Dedifferentiated amniotic fluid mesenchymal stem cell (primary cell): ENCODE data around the gene ARRDC3.
"Not testable (repeated sequence)": the region's sequence is repeated elsewhere in the genome, so short reads cannot be mapped to it uniquely, and the experiment has no call there.

ENCODE experiments used
- DNase-seq: peaks from one replicate; pipeline ENCODE4 v3.0.0-alpha.2; 2016; ENCODE audit errors: extremely low spot score

Gene ARRDC3

DNA sequence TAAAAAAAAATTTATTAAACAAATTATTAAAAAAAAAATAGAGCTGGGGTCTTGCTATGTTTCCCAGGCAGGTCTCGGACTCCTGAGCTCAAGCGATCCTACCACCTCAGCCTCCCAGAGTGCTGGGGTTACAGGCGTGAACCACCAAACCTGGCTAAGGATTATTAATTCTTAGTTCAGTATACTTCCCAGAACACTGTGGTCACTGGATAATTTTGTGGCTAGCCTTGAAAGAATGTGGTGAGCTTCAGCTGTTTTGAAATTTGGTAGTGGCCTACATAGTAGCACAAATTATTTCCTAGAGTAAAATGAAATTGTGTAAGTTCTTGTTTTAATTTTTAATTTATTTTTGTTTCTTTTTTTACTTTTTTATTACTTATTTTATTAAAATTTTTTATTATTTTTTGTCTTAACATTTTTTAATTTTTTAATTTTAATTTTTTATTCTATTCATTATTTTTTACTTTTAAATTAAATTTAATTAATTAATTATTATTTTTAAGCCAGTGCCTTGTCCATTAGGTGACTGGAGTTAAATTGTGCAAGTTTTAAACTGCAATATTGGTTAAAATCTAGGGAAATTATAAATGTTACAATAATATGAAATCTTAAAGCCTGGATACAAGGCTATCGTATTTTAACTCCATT is 23.0 kb downstream of the ARRDC3 start:
- no peak for DNase-seq

GRCh38 chr5:91357806-91358205 is 25.3 kb downstream of the ARRDC3 start:
- no peak for DNase-seq

DNA sequence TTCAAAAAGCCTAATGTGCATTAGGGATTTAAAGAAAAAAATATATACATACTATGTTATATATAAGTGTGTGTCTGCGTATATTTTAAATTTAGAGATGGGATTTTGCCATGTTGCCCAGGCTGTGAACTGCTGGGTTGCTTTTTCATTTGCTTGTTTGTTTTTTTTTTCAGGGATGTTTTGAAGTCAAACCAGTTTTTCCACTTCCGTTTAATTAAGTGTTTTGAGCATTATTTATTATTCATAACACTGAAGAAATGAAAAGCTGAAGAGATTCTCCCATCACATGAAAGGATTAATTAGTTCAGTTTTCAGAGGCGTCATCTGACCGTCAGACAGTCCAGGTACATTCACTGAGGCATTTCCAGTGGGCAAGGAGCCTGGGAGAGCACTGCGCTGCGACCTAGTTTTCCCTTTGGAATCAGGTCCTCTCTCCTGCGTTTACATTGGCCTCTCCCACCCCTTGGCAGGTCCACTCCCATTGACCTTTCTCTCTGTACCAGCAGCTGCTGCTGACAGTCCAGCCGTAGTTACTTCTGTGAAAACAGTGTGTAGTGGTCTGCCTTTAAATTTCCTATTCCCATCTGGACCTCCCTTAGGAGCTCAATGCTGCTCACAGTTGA is 26.0 kb downstream of the ARRDC3 start:
- DNase-seq: no peak

GRCh38 chr5:91354867-91355266 is 28.2 kb downstream of the ARRDC3 start:
- DNase-seq: not testable (repeated sequence)

DNA sequence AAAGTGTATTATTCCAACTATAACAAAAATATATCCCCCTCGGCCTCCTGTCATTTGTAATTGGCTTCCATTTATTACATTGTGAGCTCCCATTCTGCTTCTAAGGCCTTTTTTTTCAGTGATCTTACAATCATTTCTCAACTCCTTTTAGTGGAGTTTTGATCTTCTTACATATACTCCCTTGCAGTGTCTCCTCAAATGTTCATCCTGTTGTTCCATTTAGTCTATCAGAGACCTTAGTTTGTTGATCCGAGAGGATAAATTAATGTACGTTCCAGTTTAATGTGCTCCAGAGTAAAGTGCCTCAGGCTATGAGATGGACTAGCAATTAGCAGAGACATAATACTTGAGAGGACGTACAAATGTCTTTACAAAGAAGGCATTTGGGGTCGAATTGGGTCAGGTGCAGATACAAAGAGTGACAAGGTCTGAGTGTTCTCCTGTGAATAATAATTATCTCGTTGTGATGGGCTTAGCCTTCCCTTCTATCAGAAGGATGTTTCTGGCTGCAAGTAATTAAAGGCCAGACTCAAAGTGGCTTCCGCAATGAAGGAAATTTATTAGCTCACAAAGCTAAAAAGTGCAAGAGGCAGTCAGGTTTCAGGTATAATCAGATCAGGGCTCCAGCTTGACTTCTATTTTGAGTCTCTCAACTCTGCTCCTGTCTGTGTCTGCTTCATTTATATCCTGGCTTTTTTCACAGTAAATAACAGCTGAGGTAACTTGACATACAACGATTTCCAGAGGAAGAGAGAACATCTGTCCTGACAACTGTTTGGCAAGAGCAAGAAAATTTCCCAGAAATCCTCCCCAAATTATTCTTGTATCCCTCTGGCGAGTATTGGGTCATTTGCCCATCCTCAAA is 30.1 kb downstream of the ARRDC3 start:
- DNase-seq: no peak

DNA sequence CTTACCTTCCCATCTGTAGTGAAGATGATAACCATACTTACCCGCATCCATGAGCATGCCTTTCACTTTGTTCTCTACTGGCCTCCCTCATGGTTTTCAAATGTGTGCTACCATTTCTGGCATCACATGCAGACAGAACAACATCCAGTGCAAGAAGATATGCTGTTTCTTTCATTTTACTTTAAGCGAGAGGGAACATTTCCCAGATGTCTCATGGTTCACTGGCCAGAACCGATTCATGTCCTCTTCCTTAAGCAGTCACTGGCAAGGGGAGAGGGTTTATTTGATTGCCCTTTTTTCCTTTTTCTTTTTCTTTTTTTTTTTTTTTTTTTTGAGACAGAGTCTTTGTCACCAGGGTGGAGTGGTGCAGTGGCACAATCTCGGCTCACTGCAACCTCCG is 37.7 kb downstream of the ARRDC3 start:
- DNase-seq: no peak

DNA sequence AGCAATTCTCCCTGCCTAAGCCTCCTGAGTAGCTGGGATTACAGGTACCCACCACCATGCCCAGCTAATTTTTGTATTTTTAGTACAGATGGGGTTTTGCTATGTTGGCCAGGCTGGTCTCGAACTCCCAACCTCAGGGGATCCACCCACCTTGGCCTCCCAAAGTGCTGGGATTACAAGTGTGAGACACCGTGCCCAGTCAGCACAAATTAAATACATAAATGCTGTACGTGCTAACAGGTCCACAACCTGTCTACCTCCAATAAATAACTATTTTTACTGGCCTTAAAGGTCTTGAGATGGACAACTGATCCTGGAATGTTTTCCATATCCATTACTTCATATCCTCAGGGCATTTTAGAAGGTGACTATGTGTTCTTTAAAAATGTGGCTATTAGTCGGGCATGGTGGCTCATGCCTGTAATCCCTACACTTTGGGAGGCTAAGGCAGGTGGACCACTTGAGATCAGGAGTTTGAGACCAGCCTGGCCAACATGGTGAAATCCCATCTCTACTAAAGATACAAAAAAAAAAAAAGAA is 38.4 kb downstream of the ARRDC3 start:
- DNase-seq: not testable (repeated sequence)

DNA sequence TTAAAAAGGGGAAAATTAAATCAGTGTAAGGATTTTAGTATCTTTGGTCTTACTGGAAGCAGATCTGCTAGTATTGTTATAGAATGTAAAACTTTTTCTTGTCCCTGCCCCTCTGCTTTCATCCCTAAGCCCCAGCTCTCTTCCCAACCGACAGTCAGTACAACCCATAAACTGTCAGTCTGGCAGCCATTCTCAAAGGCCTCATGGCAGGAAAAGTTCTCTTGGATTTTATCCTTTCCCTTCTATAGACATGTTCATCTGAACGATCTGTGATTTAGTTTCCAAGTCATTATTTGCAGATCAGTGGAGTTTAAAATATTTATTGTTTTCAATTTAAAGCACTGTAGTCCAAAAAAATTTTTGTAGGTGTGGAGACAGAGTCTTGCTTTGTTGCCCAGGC is 39.2 kb downstream of the ARRDC3 start:
- DNase-seq: no peak

GRCh38 chr5:91342931-91343330 is 40.2 kb downstream of the ARRDC3 start:
- DNase-seq: not testable (repeated sequence)

DNA sequence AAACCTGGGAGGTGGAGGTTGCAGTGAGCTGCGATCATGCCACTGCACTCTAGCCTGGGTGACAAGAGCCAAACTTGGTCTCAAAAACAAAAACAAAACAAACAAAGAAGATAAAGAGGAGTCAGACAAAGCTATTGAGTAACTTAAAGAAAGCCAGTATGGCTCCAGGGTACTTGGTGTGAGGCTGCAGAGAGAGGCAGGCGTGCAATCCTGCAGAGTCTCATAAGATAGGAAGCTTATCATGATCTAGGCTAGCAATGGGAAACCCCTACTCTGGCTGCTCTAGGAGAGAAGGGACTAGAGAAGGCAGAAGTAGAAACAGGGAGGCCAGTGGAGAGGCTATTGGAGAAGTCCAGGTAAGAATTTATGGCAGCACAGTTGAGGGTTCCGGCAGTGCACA is 42.0 kb downstream of the ARRDC3 start:
- DNase-seq: no peak

DNA sequence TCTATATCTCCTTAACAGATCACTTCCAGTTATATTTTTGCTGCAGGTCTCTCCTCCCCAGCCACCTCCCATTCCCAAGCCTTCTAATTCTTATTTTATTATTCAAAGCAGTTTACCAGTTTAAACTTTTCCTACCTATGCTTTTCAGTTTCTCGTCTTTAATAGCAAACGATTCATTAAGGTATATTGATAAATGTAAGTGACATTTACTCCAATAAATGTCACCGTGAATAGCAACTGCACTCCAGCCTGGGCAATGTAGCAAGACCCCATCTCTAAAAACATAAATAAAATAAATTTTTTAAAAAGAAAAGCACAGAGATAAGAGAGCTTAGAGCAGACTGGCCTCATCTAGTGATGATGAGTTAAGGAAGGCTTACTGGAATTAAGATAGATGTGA is 42.6 kb downstream of the ARRDC3 start:
- no peak for DNase-seq

DNA sequence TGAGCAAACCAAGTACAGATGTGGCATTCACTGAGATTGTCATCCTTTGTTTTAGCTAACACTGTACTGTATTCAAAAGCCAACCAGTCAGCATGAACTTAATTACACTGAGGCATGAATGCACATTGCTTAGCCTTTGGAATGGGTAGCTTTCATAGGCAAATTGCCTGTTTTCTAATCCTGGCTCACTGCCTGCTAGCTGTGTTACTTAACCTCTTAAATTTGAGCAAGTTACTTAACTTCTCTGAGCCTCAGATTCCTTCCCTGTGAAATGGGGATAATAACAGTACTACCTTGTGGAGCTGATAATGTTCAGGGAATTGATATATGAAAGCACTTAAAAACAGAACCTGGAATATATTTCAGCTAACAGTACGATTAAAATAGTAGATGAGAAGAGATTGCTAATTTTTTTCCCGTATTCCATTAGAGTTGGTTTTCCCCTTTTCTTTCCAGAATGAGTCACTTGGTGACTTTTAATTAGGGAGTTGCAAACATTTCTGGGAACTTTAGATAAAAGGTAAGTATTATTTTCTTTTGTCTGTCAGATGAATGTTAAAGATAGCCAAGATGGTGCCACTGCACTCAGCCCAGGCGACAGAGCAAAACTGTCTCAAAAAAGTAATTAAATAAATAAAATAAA is 43.9 kb downstream of the ARRDC3 start:
- DNase-seq: no peak

- DNase-seq: no peak
These were observed 50.7 kb downstream of the ARRDC3 start for GRCh38 chr5:91332267-91333045.

GRCh38 chr5:91331705-91332104 is 51.4 kb downstream of the ARRDC3 start:
- no peak for DNase-seq

GRCh38 chr5:91329283-91329682 is 53.8 kb downstream of the ARRDC3 start:
- DNase-seq: no peak

GRCh38 chr5:91328743-91329142 is 54.4 kb downstream of the ARRDC3 start:
- no peak for DNase-seq

DNA sequence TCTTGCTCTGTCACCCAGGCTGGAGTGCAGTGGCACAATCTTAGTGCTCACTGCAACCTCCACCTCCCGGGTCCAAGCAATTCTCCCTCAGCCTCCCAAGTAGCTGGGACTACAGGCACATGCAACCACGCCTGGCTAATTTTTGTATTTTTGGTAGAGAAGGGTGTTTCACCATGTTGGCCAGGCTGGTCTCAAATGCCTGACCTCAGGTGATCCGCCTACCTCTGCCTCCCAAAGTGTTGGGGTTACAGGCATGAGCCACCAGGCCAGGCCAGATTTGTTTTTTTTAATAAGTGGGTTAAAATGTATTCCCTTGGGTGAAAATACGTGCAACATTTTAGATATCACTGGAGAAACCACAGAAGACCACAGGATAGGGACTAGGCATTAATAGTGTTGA is 60.1 kb downstream of the ARRDC3 start:
- DNase-seq: not testable (repeated sequence)

DNA sequence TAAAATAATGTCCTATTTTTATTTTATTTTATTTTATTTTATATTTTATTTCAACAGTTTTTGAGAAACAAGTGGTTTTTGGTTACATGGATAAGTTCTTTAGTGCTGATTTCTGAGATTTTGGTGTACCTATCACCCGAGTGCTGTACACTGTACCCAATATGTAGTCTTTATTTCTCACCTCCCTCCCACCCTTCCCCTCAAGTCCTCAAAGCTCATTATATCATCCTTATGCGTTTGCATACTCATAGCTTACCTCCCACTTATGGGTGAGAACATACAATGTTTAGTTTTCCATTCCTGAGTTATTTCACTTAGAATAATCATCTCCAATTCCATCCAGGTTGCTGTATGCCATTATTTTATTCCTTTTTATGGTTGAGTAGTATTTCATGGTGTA is 63.5 kb downstream of the ARRDC3 start:
- DNase-seq: no peak

DNA sequence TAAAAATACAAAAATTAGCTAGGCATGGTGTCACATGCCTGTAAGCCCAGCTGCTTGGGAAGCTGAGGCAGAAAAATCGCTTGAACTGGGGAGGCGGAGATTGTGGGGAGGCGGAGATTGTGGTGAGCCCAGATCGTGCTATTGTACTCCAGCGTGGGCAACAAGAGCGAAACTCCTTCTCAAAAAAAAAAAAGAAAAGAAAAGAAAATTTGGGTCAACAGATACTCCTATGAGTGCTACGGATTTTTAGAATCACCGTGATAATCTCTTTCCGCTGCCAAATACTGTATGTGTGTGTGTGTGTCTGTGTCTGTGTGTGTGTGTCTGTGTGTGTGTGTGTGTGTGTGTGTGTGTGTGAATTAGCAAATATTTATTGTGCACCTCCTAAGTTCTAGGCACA is 64.4 kb downstream of the ARRDC3 start:
- no peak for DNase-seq
